Chondrocyte (in vitro differentiated cells): ENCODE results near the gene ACP6. TPM values are rescaled to one million over a fixed set of nuclear protein-coding genes. Genes with fewer than 3 reads are reported as not detected.

Experiments
- DNase-seq: peaks from one replicate; pipeline ENCODE4 v3.0.0; 2021; ENCODE audit warnings: mixed read lengths, low spot score
- H3K27ac Mint-ChIP-seq: one replicate; pipeline ENCODE4 v1.8.0; 2021; ENCODE audit warnings: mild to moderate bottlenecking, moderate library complexity, mixed read lengths; ENCODE audit not compliant: unreplicated experiment
- H3K27me3 Mint-ChIP-seq: 2 replicates; pipeline ENCODE4 v1.8.0; 2021; ENCODE audit warnings: low read depth, mixed read lengths
- H3K36me3 Mint-ChIP-seq: 2 replicates; pipeline ENCODE4 v1.8.0; 2021; ENCODE audit warnings: low read depth, mixed read lengths
- H3K4me1 Mint-ChIP-seq: 2 replicates; pipeline ENCODE4 v1.8.0; 2021; ENCODE audit warnings: low read depth, mild to moderate bottlenecking, mixed read lengths
- H3K4me3 Mint-ChIP-seq: one replicate; pipeline ENCODE4 v1.8.0; 2021; ENCODE audit warnings: mild to moderate bottlenecking, moderate library complexity, mixed read lengths; ENCODE audit not compliant: unreplicated experiment
- H3K9me3 Mint-ChIP-seq: 2 replicates; pipeline ENCODE4 v1.8.0; 2021; ENCODE audit warnings: low read depth, mixed read lengths
- long read RNA-seq: library from polyadenylated mRNA; stranded (forward); transcript quantifications from one replicate; pipeline ENCODE4 v2.0.0, GENCODE V29; 2021
- total RNA-seq: library from RNA; stranded (reverse); gene quantifications from 3 replicates; pipeline ENCODE4 v1.2.1, GENCODE V29; 2021
- TF ChIP-seq, protein P1 (sequence below): fragments of 200-600 bp; sonication (generic); IDR thresholded peaks from 2 replicates; pipeline ENCODE4 v1.5.0; 2021; ENCODE audit warnings: antibody characterized with exemption, mild to moderate bottlenecking, moderate library complexity

The ACP6 gene
- total RNA-seq = 7.2 to 10.8 TPM (median 9.6 TPM) in 3 replicates
- long read RNA-seq, full-length matches to known transcripts = 9 of 14 reads
- long read RNA-seq, partial matches to known transcripts = 0 of 14 reads
- long read RNA-seq, other reads (novel, unspliced or antisense) = 5 of 14 reads

DNA sequence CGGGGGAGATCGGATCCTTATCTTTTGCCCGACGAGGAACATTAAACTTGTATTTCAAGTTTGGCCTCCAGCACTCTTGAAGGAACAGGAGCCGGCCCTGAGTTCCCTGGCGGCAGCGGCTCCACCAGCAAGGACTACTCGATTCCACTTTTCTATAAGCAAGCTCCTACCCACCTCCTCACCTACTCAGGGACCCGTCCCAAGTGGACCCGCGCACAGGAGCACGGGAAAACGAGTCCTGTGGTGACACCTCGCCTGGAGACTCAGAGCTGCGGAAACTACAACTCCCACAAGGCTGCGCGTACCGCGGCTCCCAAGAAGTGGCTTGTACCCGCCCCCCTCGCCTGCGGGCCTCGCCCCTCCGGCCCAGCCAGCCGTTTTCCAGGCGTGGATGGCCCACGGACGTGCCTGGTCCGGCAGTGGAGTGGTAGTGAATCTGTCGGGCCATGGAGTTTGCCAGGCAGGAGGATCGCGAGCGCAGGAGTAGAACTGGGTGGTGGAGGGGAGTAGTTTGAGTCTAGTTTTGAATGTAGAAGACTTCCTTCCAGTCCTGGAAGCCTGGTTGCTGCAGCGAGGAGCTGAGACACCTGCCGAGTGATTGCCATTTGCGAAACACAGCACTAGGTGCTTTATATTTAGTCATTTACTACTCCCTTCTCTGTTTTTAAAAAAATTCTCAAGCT, at the start of gene ACP6:
TSS of gene ACP6 (minus strand) at position 206 of the 683 bp plus-strand sequence. CDS start 476 bp downstream, outside the sequence.
- peaks cover 21% of the 10 kb centered on the region for H3K4me1 Mint-ChIP-seq
- no peaks in the 10 kb centered on the region for H3K9me3 Mint-ChIP-seq
- H3K4me3 Mint-ChIP-seq = peak within 1 kb of the TSS; percentile 91
- TF ChIP-seq, protein P1, sequence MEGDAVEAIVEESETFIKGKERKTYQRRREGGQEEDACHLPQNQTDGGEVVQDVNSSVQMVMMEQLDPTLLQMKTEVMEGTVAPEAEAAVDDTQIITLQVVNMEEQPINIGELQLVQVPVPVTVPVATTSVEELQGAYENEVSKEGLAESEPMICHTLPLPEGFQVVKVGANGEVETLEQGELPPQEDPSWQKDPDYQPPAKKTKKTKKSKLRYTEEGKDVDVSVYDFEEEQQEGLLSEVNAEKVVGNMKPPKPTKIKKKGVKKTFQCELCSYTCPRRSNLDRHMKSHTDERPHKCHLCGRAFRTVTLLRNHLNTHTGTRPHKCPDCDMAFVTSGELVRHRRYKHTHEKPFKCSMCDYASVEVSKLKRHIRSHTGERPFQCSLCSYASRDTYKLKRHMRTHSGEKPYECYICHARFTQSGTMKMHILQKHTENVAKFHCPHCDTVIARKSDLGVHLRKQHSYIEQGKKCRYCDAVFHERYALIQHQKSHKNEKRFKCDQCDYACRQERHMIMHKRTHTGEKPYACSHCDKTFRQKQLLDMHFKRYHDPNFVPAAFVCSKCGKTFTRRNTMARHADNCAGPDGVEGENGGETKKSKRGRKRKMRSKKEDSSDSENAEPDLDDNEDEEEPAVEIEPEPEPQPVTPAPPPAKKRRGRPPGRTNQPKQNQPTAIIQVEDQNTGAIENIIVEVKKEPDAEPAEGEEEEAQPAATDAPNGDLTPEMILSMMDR = no peak
- peak; percentile 97 for DNase-seq
- no peaks in the 10 kb centered on the region for H3K27me3 Mint-ChIP-seq
- H3K36me3 Mint-ChIP-seq = no peaks in the 10 kb centered on the region
- peak within 1 kb of the TSS; percentile 88 for H3K27ac Mint-ChIP-seq

GRCh38 chr1:147719711-147720225, 49.4 kb upstream of the ACP6 start:
- Mint-ChIP-seq H3K27me3 (peaks cover 32% of the 10 kb centered on the region), H3K4me1 (no peaks in the 10 kb centered on the region), H3K9me3 (no peaks in the 10 kb centered on the region), H3K4me3 (no peak overlapping the region), H3K27ac (no peak overlapping the region), H3K36me3 (no peaks in the 10 kb centered on the region)
- no peak for DNase-seq
- TF ChIP-seq, protein P1 = no peak

GRCh38 chr1:147719029-147719698, 48.8 kb upstream of the ACP6 start:
- no peaks in the 10 kb centered on the region for H3K4me1 Mint-ChIP-seq
- no peak overlapping the region for H3K4me3 Mint-ChIP-seq
- no peaks in the 10 kb centered on the region for H3K36me3 Mint-ChIP-seq
- H3K27ac Mint-ChIP-seq = no peak overlapping the region
- no peak for DNase-seq
- TF ChIP-seq, protein P1 = no peak
- H3K27me3 Mint-ChIP-seq = peaks cover 38% of the 10 kb centered on the region
- no peaks in the 10 kb centered on the region for H3K9me3 Mint-ChIP-seq

DNA sequence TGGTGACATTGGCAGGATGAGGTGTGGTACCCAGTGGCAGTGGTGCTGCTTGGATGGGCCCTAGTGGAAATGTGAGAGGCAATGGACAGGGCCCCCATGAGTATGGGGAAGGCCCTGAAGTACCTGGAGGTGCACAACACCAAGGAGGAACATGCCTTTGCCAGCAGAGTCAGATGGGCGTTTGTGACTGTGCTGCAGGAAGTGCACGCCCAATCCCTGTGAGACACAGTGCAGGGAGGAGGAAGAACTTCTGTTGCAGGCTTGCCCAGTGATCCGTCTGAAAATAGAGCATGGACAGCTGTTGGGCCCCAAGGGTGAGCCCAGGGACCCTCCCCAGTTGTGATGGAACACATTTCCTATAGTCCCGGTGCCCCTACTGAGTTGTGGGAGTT, 47.4 kb upstream of the ACP6 start:
- TF ChIP-seq, protein P1 = no peak
- peaks cover 31% of the 10 kb centered on the region for H3K27me3 Mint-ChIP-seq
- no peaks in the 10 kb centered on the region for H3K9me3 Mint-ChIP-seq
- no peak overlapping the region for H3K4me3 Mint-ChIP-seq
- no peak for DNase-seq
- no peaks in the 10 kb centered on the region for H3K4me1 Mint-ChIP-seq
- H3K36me3 Mint-ChIP-seq = no peaks in the 10 kb centered on the region
- H3K27ac Mint-ChIP-seq = no peak overlapping the region

DNA sequence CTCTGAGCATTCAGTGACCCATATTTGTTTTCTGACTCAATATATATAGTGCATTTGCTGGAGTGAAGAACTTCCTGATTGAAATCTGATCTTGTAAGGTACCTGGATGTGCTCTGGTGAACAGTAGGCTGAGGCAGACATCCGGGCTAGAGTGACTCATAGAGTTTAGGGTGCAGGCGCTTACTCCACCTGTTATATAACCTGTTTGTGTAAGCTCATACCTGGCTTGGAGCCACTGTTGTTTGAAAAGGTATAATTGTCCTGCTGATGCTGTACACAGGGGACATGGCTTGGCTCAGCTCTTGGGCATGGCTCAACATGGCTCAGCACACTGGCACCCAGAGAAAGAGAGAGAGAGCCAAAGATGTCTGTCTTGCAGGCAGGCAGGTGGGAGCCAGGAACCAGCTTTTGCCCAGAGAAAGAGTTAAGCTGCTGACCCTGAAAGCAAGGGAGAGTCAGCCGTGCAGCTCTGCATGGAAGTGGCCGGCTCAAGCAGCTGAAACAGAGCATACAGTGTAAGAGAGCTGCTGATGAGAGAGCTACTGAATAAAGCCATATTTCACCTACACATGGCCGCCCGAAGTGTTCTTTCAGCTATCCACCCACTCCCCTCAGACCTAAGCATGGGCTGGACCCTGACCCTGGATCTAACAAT, 46.9 kb upstream of the ACP6 start:
- no peaks in the 10 kb centered on the region for H3K36me3 Mint-ChIP-seq
- TF ChIP-seq, protein P1 = no peak
- no peaks in the 10 kb centered on the region for H3K9me3 Mint-ChIP-seq
- no peak overlapping the region for H3K4me3 Mint-ChIP-seq
- DNase-seq = no peak
- no peaks in the 10 kb centered on the region for H3K4me1 Mint-ChIP-seq
- H3K27me3 Mint-ChIP-seq = peaks cover 29% of the 10 kb centered on the region
- H3K27ac Mint-ChIP-seq = no peak overlapping the region
